Activated T-helper 2 cell treated with anti-CD3 and anti-CD28 coated beads, Interferon-gamma antibody, Interleukin-2, Interleukin-4, amounts not matched to agents 10 μg/mL and 5 μg/mL and 100 μg/mL, durations not matched to agents 14 hours and 24 hours and 36 hours (primary cell): ENCODE measurements around the gene BAIAP2. TPM values are rescaled to one million over a fixed set of nuclear protein-coding genes. Genes with fewer than 3 reads are reported as not detected.
"Not testable (repeated sequence)": the region's sequence is repeated elsewhere in the genome, so short reads cannot be mapped to it uniquely, and the experiment has no call there.

Source experiments
- DNase-seq: peaks from one replicate; pipeline ENCODE4 v3.0.0; 2021; ENCODE audit warnings: low spot score
- H3K27ac Mint-ChIP-seq: one replicate; pipeline ENCODE4 v1.8.0; 2021; ENCODE audit warnings: mixed read lengths
- H3K27me3 Mint-ChIP-seq: one replicate; pipeline ENCODE4 v1.8.0; 2021; ENCODE audit warnings: low read depth, mixed read lengths
- H3K36me3 Mint-ChIP-seq: one replicate; pipeline ENCODE4 v1.8.0; 2021; ENCODE audit warnings: low read depth, mixed read lengths
- H3K4me1 Mint-ChIP-seq: one replicate; pipeline ENCODE4 v1.8.0; 2021; ENCODE audit warnings: low read depth, mixed read lengths
- H3K4me3 Mint-ChIP-seq: one replicate; pipeline ENCODE4 v1.8.0; 2021; ENCODE audit warnings: low read depth, mild to moderate bottlenecking, moderate library complexity, mixed read lengths
- H3K9me3 Mint-ChIP-seq: one replicate; pipeline ENCODE4 v1.8.0; 2021; ENCODE audit warnings: mixed read lengths
- intact Hi-C: fragments of 100-400 bp; cut with micrococcal nuclease; formaldehyde crosslinking; loops from one replicate; pipeline ENCODE4 v1.15.1; 2023
- total RNA-seq: library from RNA; stranded (reverse); gene quantifications from 2 replicates; pipeline ENCODE4 v1.2.3, GENCODE V29; 2022

The BAIAP2 gene
- total RNA-seq, 1 donor from 2014 or later, result 5.3 TPM

- Mint-ChIP-seq H3K4me1 (no peaks in the 10 kb centered on the region), H3K9me3 (peaks cover 18% of the 10 kb centered on the region), H3K27ac (no peak overlapping the region), H3K36me3 (no peaks in the 10 kb centered on the region), H3K4me3 (no peak overlapping the region), H3K27me3 (no peaks in the 10 kb centered on the region)
- intact Hi-C loops, result no loop called here
- DNase-seq, result no peak
Observed at GRCh38 chr17:81137248-81137647, 102.3 kb downstream of the BAIAP2 start.

- Mint-ChIP-seq H3K36me3 (no peaks in the 10 kb centered on the region), H3K4me1 (no peaks in the 10 kb centered on the region), H3K27ac (no peak overlapping the region), H3K4me3 (no peak overlapping the region), H3K27me3 (no peaks in the 10 kb centered on the region), H3K9me3 (peaks cover 18% of the 10 kb centered on the region)
- DNase-seq, result no peak
- intact Hi-C loops, result no loop called here
Observed at GRCh38 chr17:81138083-81138482, 103.1 kb downstream of the BAIAP2 start.

GRCh38 chr17:81138500-81138899, 103.5 kb downstream of the BAIAP2 start:
- Mint-ChIP-seq H3K36me3 (no peaks in the 10 kb centered on the region), H3K4me3 (no peak overlapping the region), H3K27ac (no peak overlapping the region), H3K27me3 (no peaks in the 10 kb centered on the region), H3K4me1 (no peaks in the 10 kb centered on the region), H3K9me3 (peaks cover 18% of the 10 kb centered on the region)
- intact Hi-C loops, result no loop called here
- no peak for DNase-seq

- intact Hi-C loops, result no loop called here
- Mint-ChIP-seq H3K27me3 (no peaks in the 10 kb centered on the region), H3K27ac (no peak overlapping the region), H3K9me3 (peaks cover 18% of the 10 kb centered on the region), H3K36me3 (no peaks in the 10 kb centered on the region), H3K4me3 (no peak overlapping the region), H3K4me1 (no peaks in the 10 kb centered on the region)
- DNase-seq, result no peak
Observed at GRCh38 chr17:81139428-81139827, 104.5 kb downstream of the BAIAP2 start.

GRCh38 chr17:81140018-81140417, 105.1 kb downstream of the BAIAP2 start:
- peaks cover 18% of the 10 kb centered on the region for H3K9me3 Mint-ChIP-seq

GRCh38 chr17:81140695-81141094, 105.7 kb downstream of the BAIAP2 start:
- Mint-ChIP-seq H3K9me3 (peaks cover 18% of the 10 kb centered on the region), H3K4me1 (no peaks in the 10 kb centered on the region), H3K36me3 (no peaks in the 10 kb centered on the region), H3K4me3 (no peak overlapping the region), H3K27ac (no peak overlapping the region), H3K27me3 (no peaks in the 10 kb centered on the region)
- intact Hi-C loops, result loop anchor here (5.0 kb wide), 1 partner anchor 102 kb away; no protein-coding TSS in a partner anchor
- DNase-seq, result no peak

More at GRCh38 chr17:81140018-81140417, 105.1 kb downstream of the BAIAP2 start:
- Mint-ChIP-seq H3K27me3 (no peaks in the 10 kb centered on the region), H3K4me1 (no peaks in the 10 kb centered on the region), H3K4me3 (no peak overlapping the region), H3K27ac (no peak overlapping the region), H3K36me3 (no peaks in the 10 kb centered on the region)
- DNase-seq, result no peak
- intact Hi-C loops, result loop anchor here (5.0 kb wide), 1 partner anchor 102 kb away; no protein-coding TSS in a partner anchor

- Mint-ChIP-seq H3K4me1 (no peaks in the 10 kb centered on the region), H3K27me3 (no peaks in the 10 kb centered on the region), H3K27ac (no peak overlapping the region), H3K4me3 (no peak overlapping the region), H3K36me3 (no peaks in the 10 kb centered on the region), H3K9me3 (peaks cover 16% of the 10 kb centered on the region)
- intact Hi-C loops, result loop anchor here (5.0 kb wide), 1 partner anchor 100 kb away; no protein-coding TSS in a partner anchor
- peak; percentile 43 for DNase-seq
Observed at GRCh38 chr17:81142301-81143199, 107.6 kb downstream of the BAIAP2 start.

- Mint-ChIP-seq H3K9me3 (peaks cover 10% of the 10 kb centered on the region), H3K4me1 (no peaks in the 10 kb centered on the region), H3K36me3 (no peaks in the 10 kb centered on the region), H3K4me3 (no peak overlapping the region), H3K27ac (no peak overlapping the region), H3K27me3 (no peaks in the 10 kb centered on the region)
- no peak for DNase-seq
- intact Hi-C loops, result loop anchor here (5.0 kb wide), 1 partner anchor 99 kb away; no protein-coding TSS in a partner anchor
Observed at GRCh38 chr17:81143200-81143527, 108.2 kb downstream of the BAIAP2 start.

- Mint-ChIP-seq H3K27ac (no peak overlapping the region), H3K4me1 (no peaks in the 10 kb centered on the region), H3K36me3 (no peaks in the 10 kb centered on the region), H3K4me3 (no peak overlapping the region), H3K27me3 (no peaks in the 10 kb centered on the region), H3K9me3 (peaks cover 3% of the 10 kb centered on the region)
- intact Hi-C loops, result loop anchor here (5.0 kb wide), 1 partner anchor 98 kb away; no protein-coding TSS in a partner anchor
- no peak for DNase-seq
Observed at GRCh38 chr17:81143717-81144422, 108.9 kb downstream of the BAIAP2 start.

- H3K36me3 Mint-ChIP-seq, result no peaks in the 10 kb centered on the region
- no peak for DNase-seq
- H3K9me3 Mint-ChIP-seq, result no peaks in the 10 kb centered on the region
- intact Hi-C loops, result loop anchor here (5.0 kb wide), 1 partner anchor 98 kb away; no protein-coding TSS in a partner anchor
- no peak overlapping the region for H3K4me3 Mint-ChIP-seq
- no peak overlapping the region for H3K27ac Mint-ChIP-seq
- H3K27me3 Mint-ChIP-seq, result no peaks in the 10 kb centered on the region
- H3K4me1 Mint-ChIP-seq, result no peaks in the 10 kb centered on the region
Observed at GRCh38 chr17:81144423-81144781, 109.5 kb downstream of the BAIAP2 start.

GRCh38 chr17:81146208-81146607, 111.3 kb downstream of the BAIAP2 start:
- H3K4me1 Mint-ChIP-seq, H3K27me3 Mint-ChIP-seq, H3K9me3 Mint-ChIP-seq, H3K27ac Mint-ChIP-seq, H3K36me3 Mint-ChIP-seq, H3K4me3 Mint-ChIP-seq, intact Hi-C loops, DNase-seq: not testable (repeated sequence)

GRCh38 chr17:81147701-81148100, 112.8 kb downstream of the BAIAP2 start:
- Mint-ChIP-seq H3K4me1 (no peaks in the 10 kb centered on the region), H3K36me3 (no peaks in the 10 kb centered on the region), H3K27me3 (no peaks in the 10 kb centered on the region), H3K9me3 (no peaks in the 10 kb centered on the region), H3K4me3 (no peak overlapping the region), H3K27ac (no peak overlapping the region)
- intact Hi-C loops, result no loop called here
- DNase-seq, result no peak

- intact Hi-C loops, result no loop called here
- H3K4me3 Mint-ChIP-seq, result no peak overlapping the region
- H3K36me3 Mint-ChIP-seq, result no peaks in the 10 kb centered on the region
- H3K9me3 Mint-ChIP-seq, result no peaks in the 10 kb centered on the region
- DNase-seq, result no peak
- H3K27me3 Mint-ChIP-seq, result no peaks in the 10 kb centered on the region
- H3K27ac Mint-ChIP-seq, result no peak overlapping the region
- no peaks in the 10 kb centered on the region for H3K4me1 Mint-ChIP-seq
Observed at GRCh38 chr17:81148571-81148970, 113.6 kb downstream of the BAIAP2 start.
